NCI-H524 treated with DMSO at 0.1 percent for 48 hours (cell line): ENCODE measurements around the gene PTAR1.
A peak's percentile ranks its signal among the peaks of the same experiment; 100 is the strongest.

ENCODE experiments used
- DNase-seq: peaks from one replicate; lab custom pipeline; 2025; lab: John Stamatoyannopoulos, UW

Gene PTAR1

GRCh38 chr9:69674112-69674685 is 85.6 kb downstream of the PTAR1 start:
- no peak for DNase-seq

DNA sequence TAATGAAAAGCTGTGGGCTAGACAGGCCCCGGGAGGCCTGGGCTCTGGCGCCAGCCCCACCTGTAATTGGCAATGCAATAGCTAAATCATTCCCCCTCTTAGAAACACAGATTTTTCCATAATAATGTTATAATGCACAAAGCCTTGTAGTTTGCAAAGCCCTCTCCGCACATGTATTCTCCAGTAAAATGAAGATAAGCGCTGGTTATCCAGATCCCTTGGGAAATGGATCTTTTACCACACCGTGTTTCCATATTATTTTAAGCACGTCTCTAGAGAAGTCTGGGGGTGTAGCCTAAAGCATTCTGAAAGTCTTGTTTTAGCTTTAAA is 86.5 kb downstream of the PTAR1 start:
- DNase-seq = no peak

DNA sequence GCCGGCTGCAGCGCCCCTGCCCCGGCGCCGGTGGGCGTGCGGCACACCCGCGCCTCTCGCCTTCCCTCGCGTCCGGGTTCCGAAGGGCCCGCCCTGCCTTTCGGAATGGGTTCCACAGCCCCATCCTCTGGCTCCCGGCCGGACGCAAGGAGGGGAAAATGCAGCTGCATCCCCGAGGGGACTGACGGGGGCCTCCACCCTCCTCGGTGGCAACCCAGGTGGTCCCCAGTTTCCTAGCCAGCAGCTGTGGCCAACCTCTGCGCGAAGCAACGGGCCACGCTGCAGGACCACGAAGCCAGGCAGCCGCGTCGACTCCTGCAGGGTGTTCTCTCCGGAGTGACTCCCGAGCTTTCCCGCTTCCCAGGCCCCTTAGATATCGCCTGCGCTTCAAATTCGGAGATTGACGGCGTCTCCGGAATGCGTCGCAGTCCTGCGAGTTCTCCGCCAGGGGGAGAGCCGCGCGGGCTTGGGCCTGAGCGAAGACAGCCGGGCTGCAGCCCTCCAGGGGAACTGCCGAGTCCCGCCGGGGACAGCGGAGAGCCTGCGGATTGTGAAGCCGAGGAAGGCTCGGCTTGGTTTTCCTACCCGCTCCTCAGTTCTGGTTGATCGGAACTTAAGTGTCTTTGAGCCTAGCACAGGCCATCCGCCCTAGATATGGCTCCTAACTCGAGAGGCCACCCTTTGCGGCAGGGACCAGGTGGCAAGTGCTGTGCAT is 87.1 kb downstream of the PTAR1 start:
- DNase-seq = peak; percentile 13

GRCh38 chr9:69671879-69672595 is 87.8 kb downstream of the PTAR1 start, which contains the start of gene APBA1:
Gene APBA1, minus strand, starts transcription at chr9:69672371.
- DNase-seq = no peak

DNA sequence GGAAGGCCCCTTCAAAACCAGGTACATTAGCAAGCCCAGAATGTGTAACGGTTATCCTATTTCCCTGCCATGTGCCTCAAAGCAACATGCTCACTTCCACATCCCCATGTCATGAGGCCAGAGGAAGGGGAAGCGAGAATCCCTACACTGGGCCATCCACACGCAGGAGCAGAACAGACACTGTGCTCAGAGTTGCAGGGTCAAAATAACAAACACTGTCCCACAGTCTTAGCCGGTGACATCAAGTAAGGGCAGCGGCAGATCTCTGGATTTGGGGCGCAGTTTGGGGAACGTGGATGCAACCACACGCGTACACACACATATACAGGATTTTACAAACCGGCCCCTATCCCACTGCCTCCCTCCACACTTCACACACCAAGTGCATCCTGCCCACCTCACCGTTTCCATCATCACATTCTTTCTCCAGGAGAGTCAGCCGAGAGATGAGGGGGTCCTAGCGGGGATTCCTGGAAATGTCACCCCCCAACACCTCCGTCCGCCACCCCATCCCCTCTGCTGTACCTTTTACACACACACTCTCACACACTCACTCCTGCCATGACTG is 88.4 kb downstream of the PTAR1 start:
- no peak for DNase-seq

DNA sequence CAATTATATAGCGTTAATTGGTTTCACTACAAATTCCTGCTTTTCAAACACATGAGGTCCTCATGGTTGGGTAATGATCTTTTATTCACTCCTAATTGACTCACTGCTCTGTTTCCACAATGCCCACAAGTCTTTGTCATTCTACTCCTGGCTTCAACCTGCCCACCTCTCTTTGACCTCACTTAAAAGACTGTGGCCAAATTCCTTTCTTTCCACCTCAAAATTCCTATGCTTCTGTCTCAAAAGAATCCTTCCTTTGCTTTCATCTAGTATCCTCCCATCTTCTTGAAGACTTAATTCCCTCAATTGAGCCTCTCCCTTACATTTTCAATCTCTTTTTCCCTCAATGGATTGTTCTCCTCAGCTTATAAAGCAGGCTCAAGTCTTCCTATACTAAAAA is 92.5 kb downstream of the PTAR1 start:
- no peak for DNase-seq

DNA sequence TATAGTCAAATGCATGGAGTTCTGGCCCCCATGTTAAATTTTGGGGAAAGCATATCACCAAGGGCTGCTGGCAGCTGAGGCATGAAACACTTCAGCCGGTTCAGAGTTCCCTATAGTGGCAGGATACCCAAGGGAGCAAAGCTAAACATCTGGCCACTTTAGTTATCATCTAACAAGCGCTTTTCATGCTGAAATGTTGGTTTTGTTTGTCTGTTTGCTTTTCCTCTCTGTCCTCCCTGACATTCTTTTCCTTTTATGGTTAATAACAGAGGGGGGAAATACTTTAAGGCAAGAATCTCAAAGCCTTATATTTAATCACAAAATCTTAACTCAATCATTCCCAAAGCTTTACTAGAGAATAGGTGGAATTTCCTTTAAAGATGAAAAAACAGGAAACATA is 99.5 kb downstream of the PTAR1 start:
- no peak for DNase-seq
